HL-60 (cell line): ENCODE results near the gene TNRC6A.

Experiments used
- DNase-seq, 2 experiments: peaks; one replicate each; pipeline ENCODE4 v3.0.0-alpha.2; 2010 to 2020; ENCODE audit warnings: low read depth in 1 of 2, low spot score in 1 of 2
- H3K27ac ChIP-seq: fragments of 250-450 bp; sonication (Bioruptor Pico); replicated peaks from 2 replicates; pipeline ENCODE4 v1.5.1; 2020; ENCODE audit warnings: mild to moderate bottlenecking, moderate library complexity
- H3K27me3 ChIP-seq: fragments of 250-450 bp; sonication (Bioruptor Pico); 2 replicates; pipeline ENCODE4 v1.5.1; 2021; ENCODE audit warnings: mild to moderate bottlenecking, moderate library complexity; ENCODE audit not compliant: insufficient read depth, poor library complexity, severe bottlenecking
- H3K4me3 ChIP-seq: replicated peaks from 2 replicates; pipeline ENCODE4 v1.5.1; 2011; ENCODE audit warnings: mild to moderate bottlenecking, control low read depth, low read length; ENCODE audit not compliant: insufficient read depth
- GABPA ChIP-seq: IDR thresholded peaks from 2 replicates; pipeline ENCODE4 v1.6.1; 2012; ENCODE audit warnings: low read depth
- POLR2AphosphoS5 ChIP-seq: IDR thresholded peaks from 2 replicates; pipeline ENCODE4 v1.6.1; 2012; ENCODE audit warnings: low read depth
- SPI1 ChIP-seq: IDR thresholded peaks from 2 replicates; pipeline ENCODE4 v1.6.1; 2012; ENCODE audit warnings: low read depth, mild to moderate bottlenecking, borderline replicate concordance
- TF ChIP-seq, protein P1 (sequence below): IDR thresholded peaks from one replicate; pipeline ENCODE4 v1.5.1; 2011; ENCODE audit warnings: low read length, control low read depth, inconsistent platforms; ENCODE audit not compliant: insufficient read depth
- TF ChIP-seq, protein P2 (sequence below): IDR thresholded peaks from 2 replicates; pipeline ENCODE4 v1.6.1; 2012; ENCODE audit warnings: low read depth; ENCODE audit not compliant: insufficient replicate concordance

Gene TNRC6A

DNA sequence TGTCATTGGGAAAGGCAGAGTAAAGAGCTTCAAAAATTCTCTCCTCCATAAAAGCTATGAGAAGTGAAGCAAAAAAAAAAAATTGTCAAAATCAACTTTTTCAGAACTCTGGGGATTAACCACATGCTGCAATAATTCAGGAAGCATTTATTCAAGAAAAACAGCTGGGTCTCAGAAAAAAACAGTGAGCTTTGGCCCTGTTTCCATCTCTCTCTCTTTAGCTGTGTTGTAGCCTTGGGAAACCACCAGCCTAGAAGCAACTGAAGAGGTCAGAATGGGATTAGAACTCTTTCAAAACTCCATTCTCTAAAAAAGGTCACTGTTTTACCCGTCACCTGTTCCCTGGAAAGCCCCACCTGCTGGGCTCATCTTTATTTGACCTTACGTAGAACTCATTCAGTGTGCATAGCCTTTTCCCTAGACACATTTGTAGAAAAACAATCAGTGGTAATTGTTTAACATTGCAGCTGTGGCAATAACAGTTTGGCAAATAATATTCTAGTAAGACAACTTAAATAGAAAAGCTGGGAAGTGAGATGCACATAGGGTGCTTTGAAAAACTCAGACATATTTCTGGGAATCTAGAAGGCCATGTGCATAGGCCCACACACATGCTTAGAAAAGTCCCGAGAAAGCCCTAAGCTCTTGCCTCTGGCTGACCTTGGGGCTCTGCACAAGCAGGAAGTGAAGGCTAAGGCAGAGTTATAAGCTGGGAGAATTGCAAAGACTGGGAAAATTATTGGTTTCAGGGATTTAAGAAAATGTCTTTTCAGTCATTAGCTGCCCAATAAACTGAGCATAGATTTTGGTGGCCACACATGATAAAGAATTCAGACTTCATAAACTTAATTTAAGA, 134.4 kb downstream of the TNRC6A start:
- Histone ChIP-seq H3K4me3 (no peak overlapping the region), H3K27ac (no peak overlapping the region), H3K27me3 (no peaks in the 10 kb centered on the region)
- no peak for DNase-seq
- TF ChIP-seq SPI1 = no peak
- no peak for TF ChIP-seq GABPA
- TF ChIP-seq, protein P1, sequence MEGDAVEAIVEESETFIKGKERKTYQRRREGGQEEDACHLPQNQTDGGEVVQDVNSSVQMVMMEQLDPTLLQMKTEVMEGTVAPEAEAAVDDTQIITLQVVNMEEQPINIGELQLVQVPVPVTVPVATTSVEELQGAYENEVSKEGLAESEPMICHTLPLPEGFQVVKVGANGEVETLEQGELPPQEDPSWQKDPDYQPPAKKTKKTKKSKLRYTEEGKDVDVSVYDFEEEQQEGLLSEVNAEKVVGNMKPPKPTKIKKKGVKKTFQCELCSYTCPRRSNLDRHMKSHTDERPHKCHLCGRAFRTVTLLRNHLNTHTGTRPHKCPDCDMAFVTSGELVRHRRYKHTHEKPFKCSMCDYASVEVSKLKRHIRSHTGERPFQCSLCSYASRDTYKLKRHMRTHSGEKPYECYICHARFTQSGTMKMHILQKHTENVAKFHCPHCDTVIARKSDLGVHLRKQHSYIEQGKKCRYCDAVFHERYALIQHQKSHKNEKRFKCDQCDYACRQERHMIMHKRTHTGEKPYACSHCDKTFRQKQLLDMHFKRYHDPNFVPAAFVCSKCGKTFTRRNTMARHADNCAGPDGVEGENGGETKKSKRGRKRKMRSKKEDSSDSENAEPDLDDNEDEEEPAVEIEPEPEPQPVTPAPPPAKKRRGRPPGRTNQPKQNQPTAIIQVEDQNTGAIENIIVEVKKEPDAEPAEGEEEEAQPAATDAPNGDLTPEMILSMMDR = no peak
- TF ChIP-seq, protein P2, sequence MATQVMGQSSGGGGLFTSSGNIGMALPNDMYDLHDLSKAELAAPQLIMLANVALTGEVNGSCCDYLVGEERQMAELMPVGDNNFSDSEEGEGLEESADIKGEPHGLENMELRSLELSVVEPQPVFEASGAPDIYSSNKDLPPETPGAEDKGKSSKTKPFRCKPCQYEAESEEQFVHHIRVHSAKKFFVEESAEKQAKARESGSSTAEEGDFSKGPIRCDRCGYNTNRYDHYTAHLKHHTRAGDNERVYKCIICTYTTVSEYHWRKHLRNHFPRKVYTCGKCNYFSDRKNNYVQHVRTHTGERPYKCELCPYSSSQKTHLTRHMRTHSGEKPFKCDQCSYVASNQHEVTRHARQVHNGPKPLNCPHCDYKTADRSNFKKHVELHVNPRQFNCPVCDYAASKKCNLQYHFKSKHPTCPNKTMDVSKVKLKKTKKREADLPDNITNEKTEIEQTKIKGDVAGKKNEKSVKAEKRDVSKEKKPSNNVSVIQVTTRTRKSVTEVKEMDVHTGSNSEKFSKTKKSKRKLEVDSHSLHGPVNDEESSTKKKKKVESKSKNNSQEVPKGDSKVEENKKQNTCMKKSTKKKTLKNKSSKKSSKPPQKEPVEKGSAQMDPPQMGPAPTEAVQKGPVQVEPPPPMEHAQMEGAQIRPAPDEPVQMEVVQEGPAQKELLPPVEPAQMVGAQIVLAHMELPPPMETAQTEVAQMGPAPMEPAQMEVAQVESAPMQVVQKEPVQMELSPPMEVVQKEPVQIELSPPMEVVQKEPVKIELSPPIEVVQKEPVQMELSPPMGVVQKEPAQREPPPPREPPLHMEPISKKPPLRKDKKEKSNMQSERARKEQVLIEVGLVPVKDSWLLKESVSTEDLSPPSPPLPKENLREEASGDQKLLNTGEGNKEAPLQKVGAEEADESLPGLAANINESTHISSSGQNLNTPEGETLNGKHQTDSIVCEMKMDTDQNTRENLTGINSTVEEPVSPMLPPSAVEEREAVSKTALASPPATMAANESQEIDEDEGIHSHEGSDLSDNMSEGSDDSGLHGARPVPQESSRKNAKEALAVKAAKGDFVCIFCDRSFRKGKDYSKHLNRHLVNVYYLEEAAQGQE = no peak
- TF ChIP-seq POLR2AphosphoS5 = no peak

DNA sequence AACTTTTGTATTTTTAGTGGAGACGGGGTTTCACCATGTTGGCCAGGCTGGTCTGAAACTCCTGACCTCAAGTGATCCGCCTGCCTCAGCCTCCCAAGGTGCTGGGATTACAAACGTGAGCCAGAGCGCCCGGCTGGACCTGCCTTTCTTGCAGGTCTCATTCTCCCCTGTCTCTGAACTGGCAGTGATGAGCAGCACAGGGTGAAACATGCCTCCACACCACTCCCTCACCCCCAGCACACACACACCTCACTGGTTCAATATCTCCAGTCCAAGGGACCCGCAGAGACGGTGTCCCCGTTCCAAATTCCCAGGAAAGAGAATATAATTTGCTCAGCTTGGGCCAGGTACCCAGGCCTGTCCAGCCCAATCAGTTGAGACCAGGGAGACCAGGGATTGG, 139.6 kb downstream of the TNRC6A start:
- DNase-seq = no peak
- no peak for TF ChIP-seq GABPA
- no peak for TF ChIP-seq SPI1
- TF ChIP-seq, protein P1 = no peak
- TF ChIP-seq POLR2AphosphoS5 = no peak
- TF ChIP-seq, protein P2 = no peak
- H3K27ac ChIP-seq = no peak overlapping the region
- no peaks in the 10 kb centered on the region for H3K27me3 ChIP-seq
- no peak overlapping the region for H3K4me3 ChIP-seq

DNA sequence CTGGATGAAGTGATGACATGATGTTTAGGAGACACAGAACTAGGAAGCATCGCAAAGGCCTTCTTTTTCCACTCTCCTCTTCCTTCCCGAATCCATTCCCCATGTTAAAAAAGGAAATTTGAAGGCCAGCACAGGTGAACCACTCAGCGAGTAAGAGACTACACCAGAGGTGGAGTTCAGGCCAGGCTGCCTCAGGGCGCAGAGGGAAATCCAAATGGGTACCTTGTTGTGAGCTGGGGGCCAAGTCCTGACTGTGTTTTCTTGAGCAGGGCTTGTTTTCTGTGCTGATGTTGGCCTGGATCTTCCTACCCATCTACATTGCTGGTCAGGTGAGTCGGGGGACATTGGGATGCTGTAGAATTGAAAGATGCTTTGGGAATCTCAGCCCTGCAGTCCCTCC, 142.4 kb downstream of the TNRC6A start:
- Histone ChIP-seq H3K27me3 (no peaks in the 10 kb centered on the region), H3K4me3 (no peak overlapping the region), H3K27ac (no peak overlapping the region)
- TF ChIP-seq, protein P2 = no peak
- TF ChIP-seq POLR2AphosphoS5 = no peak
- TF ChIP-seq SPI1 = no peak
- no peak for TF ChIP-seq GABPA
- TF ChIP-seq, protein P1 = no peak
- no peak for DNase-seq
